NT2/D1 (cell line): Measurements from ENCODE around the gene SOX12.
"Not testable (repeated sequence)": the region's sequence is repeated elsewhere in the genome, so short reads cannot be mapped to it uniquely, and the experiment has no call there.

Source experiments
- DNase-seq: peaks from one replicate; pipeline ENCODE4 v3.0.0-alpha.2; 2011; ENCODE audit warnings: low read depth, low spot score
- H3K27me3 ChIP-seq: 2 replicates; pipeline ENCODE4 v1.6.0; 2011; ENCODE audit warnings: mild to moderate bottlenecking; ENCODE audit not compliant: insufficient read length, insufficient read depth
- H3K36me3 ChIP-seq: 2 replicates; pipeline ENCODE4 v1.6.1; 2011; ENCODE audit warnings: mild to moderate bottlenecking, low read length, mixed read lengths; ENCODE audit not compliant: insufficient read depth, insufficient read length
- H3K4me1 ChIP-seq: 2 replicates; pipeline ENCODE4 v1.5.1; 2011; ENCODE audit not compliant: insufficient read depth, insufficient read length
- H3K4me3 ChIP-seq: 2 replicates; pipeline ENCODE4 v1.5.1; 2011; ENCODE audit warnings: low read depth; ENCODE audit not compliant: insufficient read length
- H3K9ac ChIP-seq: 2 replicates; pipeline ENCODE4 v1.6.0; 2011; ENCODE audit warnings: low read depth; ENCODE audit not compliant: insufficient read length
- H3K9me3 ChIP-seq: 2 replicates; pipeline ENCODE4 v1.5.1; 2011; ENCODE audit warnings: mild to moderate bottlenecking, low read length; ENCODE audit not compliant: insufficient read depth
- SUZ12 ChIP-seq: IDR thresholded peaks from 2 replicates; pipeline ENCODE4 v1.6.1; 2011; ENCODE audit not compliant: insufficient read length, insufficient read depth; ENCODE audit errors: extremely low read depth
- YY1 ChIP-seq: IDR thresholded peaks from 2 replicates; pipeline ENCODE4 v1.6.1; 2011; ENCODE audit not compliant: insufficient read length, insufficient read depth
- ZNF274 ChIP-seq: IDR thresholded peaks from 2 replicates; pipeline ENCODE4 v1.6.1; 2011; ENCODE audit warnings: mild to moderate bottlenecking, low read depth, low read length

SOX12 gene

DNA sequence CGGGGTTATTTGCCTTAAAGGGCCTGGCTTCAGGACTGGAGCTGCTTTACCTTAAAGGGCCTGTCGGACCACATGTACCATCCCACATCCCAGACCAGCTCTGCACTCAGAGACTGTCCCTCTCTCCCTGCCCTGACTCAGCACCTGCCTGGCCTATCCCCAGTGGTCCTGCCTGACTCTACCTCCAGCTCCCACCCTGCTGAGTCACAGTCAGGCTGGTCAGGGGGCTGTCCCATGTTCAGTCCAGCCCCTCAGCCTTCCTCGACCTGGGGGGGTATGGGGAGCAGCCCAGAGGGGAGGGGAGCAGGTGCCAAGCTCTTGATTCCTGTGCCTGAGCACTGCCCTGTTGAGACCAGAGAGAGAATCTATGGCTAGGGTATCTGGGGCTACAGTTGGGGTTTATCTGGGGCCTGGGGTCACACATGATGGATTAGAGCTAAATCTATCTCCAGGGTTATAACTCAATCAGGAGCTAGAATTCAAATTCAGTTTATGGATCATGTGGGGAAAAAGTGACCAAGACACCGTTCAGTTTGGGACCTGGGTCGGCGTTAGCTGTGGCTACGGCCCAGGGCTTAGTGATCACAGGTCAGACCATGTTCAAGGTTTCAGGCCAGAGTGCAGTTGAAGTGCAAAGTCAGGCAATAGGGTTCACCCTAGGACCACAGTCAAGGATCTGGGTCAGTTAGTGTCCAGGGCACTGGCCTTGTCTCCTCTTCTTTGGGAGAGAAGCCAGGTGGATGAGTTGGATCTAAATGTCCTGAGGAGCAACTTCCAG is 45.8 kb downstream of the SOX12 start:
- Histone ChIP-seq H3K4me1 (peaks cover 15% of the 10 kb centered on the region), H3K4me3 (no peak overlapping the region), H3K36me3 (no peaks in the 10 kb centered on the region), H3K9me3 (no peaks in the 10 kb centered on the region), H3K27me3 (no peaks in the 10 kb centered on the region), H3K9ac (peak overlapping the region; percentile 1)
- no peak for TF ChIP-seq YY1
- TF ChIP-seq SUZ12, result no peak
- TF ChIP-seq ZNF274, result no peak
- no peak for DNase-seq

GRCh38 chr20:371755-372542 is 46.6 kb downstream of the SOX12 start:
- TF ChIP-seq ZNF274 (no peak), SUZ12 (no peak), YY1 (no peak)
- H3K9me3 ChIP-seq, result no peaks in the 10 kb centered on the region
- no peak overlapping the region for H3K4me3 ChIP-seq
- DNase-seq, result no peak
- no peaks in the 10 kb centered on the region for H3K36me3 ChIP-seq
- H3K9ac ChIP-seq, result peak overlapping the region; percentile 32
- H3K27me3 ChIP-seq, result no peaks in the 10 kb centered on the region
- H3K4me1 ChIP-seq, result peaks cover 15% of the 10 kb centered on the region

DNA sequence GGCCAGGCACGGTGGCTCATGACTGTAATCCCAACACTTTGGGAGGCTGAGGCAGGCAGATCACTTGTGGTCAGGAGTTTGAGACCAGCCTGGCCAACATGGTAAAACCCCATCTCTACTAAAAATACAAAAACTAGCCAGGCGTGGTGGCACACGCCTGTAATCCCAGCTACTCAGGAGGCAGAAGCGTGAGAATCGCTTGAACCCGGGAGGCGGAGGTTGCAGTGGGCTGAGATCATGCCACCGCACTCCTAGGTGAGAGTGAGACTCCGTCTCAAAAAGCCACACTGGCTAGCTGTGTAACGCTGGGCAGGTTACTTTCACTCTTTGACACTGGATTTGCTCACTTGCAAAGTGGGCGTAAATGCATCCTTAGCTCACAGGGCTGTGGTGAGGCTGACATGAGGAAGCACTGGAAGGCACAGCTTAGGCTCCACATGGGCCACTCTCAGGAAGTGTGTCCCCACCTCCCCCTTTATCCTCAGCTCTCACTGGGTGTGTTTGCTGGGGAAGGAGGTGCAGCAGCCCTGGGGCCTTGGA is 47.3 kb downstream of the SOX12 start:
- H3K36me3 ChIP-seq, H3K27me3 ChIP-seq, DNase-seq, H3K4me3 ChIP-seq, H3K9me3 ChIP-seq: not testable (repeated sequence)
- Histone ChIP-seq H3K9ac (peak overlapping the region; percentile 36), H3K4me1 (peaks cover 15% of the 10 kb centered on the region)

- Histone ChIP-seq H3K27me3 (no peaks in the 10 kb centered on the region), H3K4me1 (peaks cover 15% of the 10 kb centered on the region), H3K36me3 (no peaks in the 10 kb centered on the region), H3K9me3 (no peaks in the 10 kb centered on the region), H3K9ac (no peak overlapping the region), H3K4me3 (no peak overlapping the region)
- TF ChIP-seq YY1 (no peak), SUZ12 (no peak)
- no peak for DNase-seq
Measured at GRCh38 chr20:373171-373890, 48.0 kb downstream of the SOX12 start.

DNA sequence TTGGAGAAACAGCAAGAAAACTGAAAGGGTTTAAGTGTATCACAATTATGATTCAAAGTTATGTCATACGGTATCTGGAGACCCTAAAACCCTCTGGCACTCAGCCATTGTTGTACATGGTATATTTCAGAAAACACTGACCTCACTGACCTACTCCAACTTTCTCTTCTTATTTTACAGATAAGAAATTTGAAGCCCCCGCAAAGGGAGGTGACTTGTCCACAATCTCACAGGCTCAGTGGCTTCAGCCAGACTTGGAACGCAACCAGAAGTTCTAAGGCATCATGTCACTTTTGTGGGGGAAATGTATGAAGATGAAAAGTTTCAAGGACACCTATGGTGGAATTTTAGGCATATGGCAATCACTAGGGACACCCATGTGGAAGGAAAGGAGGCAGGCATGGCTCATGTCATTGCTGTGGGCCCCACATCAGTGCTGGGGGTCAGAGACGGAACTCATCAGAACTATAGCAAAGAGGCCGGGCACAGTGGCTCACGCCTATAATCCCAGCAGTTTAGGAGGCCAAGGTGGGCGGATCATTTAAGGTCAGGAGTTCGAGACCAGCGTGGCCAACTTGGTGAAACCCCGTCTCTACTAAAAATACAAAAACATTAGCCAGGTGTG is 50.0 kb downstream of the SOX12 start:
- Histone ChIP-seq H3K36me3 (no peaks in the 10 kb centered on the region), H3K27me3 (no peaks in the 10 kb centered on the region), H3K9ac (no peak overlapping the region), H3K4me3 (no peak overlapping the region), H3K9me3 (no peaks in the 10 kb centered on the region), H3K4me1 (peaks cover 16% of the 10 kb centered on the region)
- DNase-seq, result no peak
- TF ChIP-seq ZNF274 (no peak), SUZ12 (no peak), YY1 (no peak)

DNA sequence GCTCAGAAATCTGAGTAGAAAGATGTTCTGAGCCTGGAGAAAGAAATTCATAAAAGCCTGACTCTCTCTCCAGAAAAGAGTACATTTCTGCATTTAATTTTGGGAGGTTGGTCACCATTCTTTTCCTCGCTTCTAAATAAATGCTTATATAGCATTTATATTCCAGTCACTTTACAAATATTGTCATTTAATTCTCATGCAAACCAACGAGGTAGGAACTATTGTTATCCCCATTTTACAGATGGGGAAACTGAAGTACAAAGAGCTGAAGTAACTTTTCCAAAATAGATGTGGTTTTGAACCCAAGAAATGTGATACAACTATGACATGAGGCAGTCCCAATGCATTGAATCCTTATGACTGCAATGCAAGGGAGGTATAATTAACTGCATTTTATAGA is 50.7 kb downstream of the SOX12 start:
- Histone ChIP-seq H3K9me3 (no peaks in the 10 kb centered on the region), H3K27me3 (peaks cover under 1% of the 10 kb centered on the region), H3K4me1 (peaks cover 13% of the 10 kb centered on the region), H3K36me3 (no peaks in the 10 kb centered on the region), H3K9ac (no peak overlapping the region), H3K4me3 (no peak overlapping the region)
- no peak for DNase-seq
- TF ChIP-seq YY1, result no peak

GRCh38 chr20:376750-377149 is 51.4 kb downstream of the SOX12 start:
- Histone ChIP-seq H3K9me3 (no peaks in the 10 kb centered on the region), H3K36me3 (no peaks in the 10 kb centered on the region)
- no peak for DNase-seq

GRCh38 chr20:377578-377977 is 52.2 kb downstream of the SOX12 start:
- not testable (repeated sequence) for H3K4me1 ChIP-seq, H3K4me3 ChIP-seq, H3K9ac ChIP-seq, DNase-seq, H3K9me3 ChIP-seq, H3K36me3 ChIP-seq
- peaks cover 12% of the 10 kb centered on the region for H3K27me3 ChIP-seq

More at GRCh38 chr20:376750-377149, 51.4 kb downstream of the SOX12 start:
- H3K4me1 ChIP-seq, result peaks cover 8% of the 10 kb centered on the region
- H3K4me3 ChIP-seq, result no peak overlapping the region
- TF ChIP-seq ZNF274, result no peak
- no peak for TF ChIP-seq SUZ12
- TF ChIP-seq YY1, result no peak
- peaks cover 7% of the 10 kb centered on the region for H3K27me3 ChIP-seq
- no peak overlapping the region for H3K9ac ChIP-seq
